ENCODE data around the gene FOXN1.

FOXN1 gene

DNA sequence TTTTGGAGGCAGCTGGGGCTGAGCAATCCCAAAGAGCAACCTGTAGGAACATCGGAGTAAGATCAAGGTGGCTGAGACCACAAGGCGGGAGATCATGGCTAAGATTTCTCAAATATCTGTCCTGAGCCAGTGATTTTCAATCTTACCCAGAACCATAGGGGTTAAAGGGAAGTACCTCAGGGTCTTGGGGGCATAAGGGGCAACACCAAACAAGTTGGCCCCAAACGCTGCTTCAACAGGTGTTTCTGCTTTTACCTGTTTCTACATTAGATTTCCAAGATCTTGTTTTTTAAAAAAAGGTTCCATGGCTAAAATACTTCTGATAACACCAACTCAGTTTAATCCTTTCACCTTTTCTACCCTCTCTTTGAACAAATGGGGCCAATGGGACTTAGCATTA lies 48.9 kb downstream of the FOXN1 start:
- H3K27me3 ChIP-seq (ENCODE audit: insufficient read depth, low read length), result no peaks in the 10 kb centered on the region
- no peak overlapping the region for H2BK5ac ChIP-seq (ENCODE audit: low read depth, low read length, poor library complexity)
- no peak overlapping the region for H3K4me2 ChIP-seq (ENCODE audit: low read length)
- H3K9me3 ChIP-seq (ENCODE audit: insufficient read depth, low read depth, low read length), result no peaks in the 10 kb centered on the region
- no peak overlapping the region for H3K23ac ChIP-seq (ENCODE audit: low read length)
- DNase-seq, result no peak
- H4K91ac ChIP-seq (ENCODE audit: low read depth, low read length), result no peak overlapping the region
- H3K14ac ChIP-seq (ENCODE audit: low read length), result no peak overlapping the region
- no peak overlapping the region for H4K12ac ChIP-seq (ENCODE audit: low read depth, low read length)
- no peak overlapping the region for H3K18ac ChIP-seq (ENCODE audit: low read length)
- peaks cover 5% of the 10 kb centered on the region for H3K79me1 ChIP-seq (ENCODE audit: low read length)
- no peak overlapping the region for H3K27ac ChIP-seq (ENCODE audit: low read depth, low read length)
- H3K4ac ChIP-seq (ENCODE audit: low read depth, low read length), result no peak overlapping the region
- no CpG with 5 or more reads among the region's 3 CpGs for WGBS (ENCODE audit: extremely low coverage, insufficient coverage, insufficient read length)
- no peak overlapping the region for H2BK120ac ChIP-seq (ENCODE audit: insufficient read depth, low read length, poor library complexity)
- peaks cover 5% of the 10 kb centered on the region for H3K79me2 ChIP-seq (ENCODE audit: control insufficient read depth, insufficient read depth, low read length, poor library complexity)
- H3K36me3 ChIP-seq (ENCODE audit: control insufficient read depth in 1 of 2, insufficient read depth in 2 of 2, low read length in 2 of 2), result peaks cover 31 to 47% of the 10 kb centered on the region in 2 experiments
- no peak overlapping the region for H4K8ac ChIP-seq (ENCODE audit: low read depth, low read length)
- H2AK5ac ChIP-seq (ENCODE audit: low read length), result no peak overlapping the region
- H2AFZ ChIP-seq (ENCODE audit: insufficient read depth, low read length, poor library complexity), result no peak overlapping the region
- no peak overlapping the region for H2BK12ac ChIP-seq (ENCODE audit: low read length)
- no peak overlapping the region for H3K4me3 ChIP-seq (ENCODE audit: low read depth, low read length)
- no peak overlapping the region for H3K9ac ChIP-seq (ENCODE audit: low read length)
- peaks cover 8 to 9% of the 10 kb centered on the region in 2 experiments for H3K4me1 ChIP-seq (ENCODE audit: control insufficient read depth in 1 of 2, insufficient read depth in 2 of 2, low read length in 2 of 2)

DNA sequence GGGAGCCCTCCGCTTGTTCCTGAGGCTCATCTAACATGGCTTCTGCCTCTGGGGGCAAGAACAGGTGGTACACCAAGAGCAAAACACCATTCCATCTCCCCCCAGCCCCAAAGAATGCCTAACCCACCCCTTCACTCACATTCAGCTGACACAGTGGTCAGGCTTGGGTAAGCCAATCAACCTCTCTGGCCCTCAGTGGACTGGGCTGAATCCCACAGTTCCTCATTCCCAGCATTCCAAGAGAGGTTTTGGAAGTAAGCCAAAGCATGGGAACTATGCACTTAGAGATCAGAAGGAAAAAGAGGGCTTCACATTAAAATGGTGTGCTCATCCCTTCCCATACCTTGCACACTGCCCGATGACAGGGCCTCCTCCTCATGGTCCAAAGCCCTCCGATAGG lies 57.3 kb downstream of the FOXN1 start:
- Histone ChIP-seq H3K18ac (ENCODE audit: low read length) (no peak overlapping the region), H3K79me2 (ENCODE audit: control insufficient read depth, insufficient read depth, low read length, poor library complexity) (no peaks in the 10 kb centered on the region), H2BK5ac (ENCODE audit: low read depth, low read length, poor library complexity) (no peak overlapping the region), H3K79me1 (ENCODE audit: low read length) (peaks cover 2% of the 10 kb centered on the region), H4K8ac (ENCODE audit: low read depth, low read length) (peak overlapping the region; percentile 26), H2BK12ac (ENCODE audit: low read length) (no peak overlapping the region), H2AFZ (ENCODE audit: insufficient read depth, low read length, poor library complexity) (no peak overlapping the region), H3K23ac (ENCODE audit: low read length) (no peak overlapping the region), H3K4me3 (ENCODE audit: low read depth, low read length) (no peak overlapping the region), H3K27ac (ENCODE audit: low read depth, low read length) (peak overlapping the region; percentile 3), H2AK5ac (ENCODE audit: low read length) (no peak overlapping the region), H3K14ac (ENCODE audit: low read length) (no peak overlapping the region), H3K9ac (ENCODE audit: low read length) (no peak overlapping the region), H2BK120ac (ENCODE audit: insufficient read depth, low read length, poor library complexity) (no peak overlapping the region), H3K9me3 (ENCODE audit: insufficient read depth, low read depth, low read length) (no peaks in the 10 kb centered on the region), H3K36me3 (ENCODE audit: control insufficient read depth in 1 of 2, insufficient read depth in 2 of 2, low read length in 2 of 2) (peaks cover 17% of the 10 kb centered on the region in 2 experiments), H4K12ac (ENCODE audit: low read depth, low read length) (no peak overlapping the region), H3K4me2 (ENCODE audit: low read length) (no peak overlapping the region), H4K91ac (ENCODE audit: low read depth, low read length) (peak overlapping the region; percentile 19), H3K4me1 (ENCODE audit: control insufficient read depth in 1 of 2, insufficient read depth in 2 of 2, low read length in 2 of 2) (peaks cover 7 to 9% of the 10 kb centered on the region in 2 experiments), H3K27me3 (ENCODE audit: insufficient read depth, low read length) (no peaks in the 10 kb centered on the region), H3K4ac (ENCODE audit: low read depth, low read length) (peak overlapping the region; percentile 19)
- WGBS (ENCODE audit: extremely low coverage, insufficient coverage, insufficient read length), result no CpG with 5 or more reads among the region's 3 CpGs
- DNase-seq, result peak in 1 of 2 donors; percentile 79

DNA sequence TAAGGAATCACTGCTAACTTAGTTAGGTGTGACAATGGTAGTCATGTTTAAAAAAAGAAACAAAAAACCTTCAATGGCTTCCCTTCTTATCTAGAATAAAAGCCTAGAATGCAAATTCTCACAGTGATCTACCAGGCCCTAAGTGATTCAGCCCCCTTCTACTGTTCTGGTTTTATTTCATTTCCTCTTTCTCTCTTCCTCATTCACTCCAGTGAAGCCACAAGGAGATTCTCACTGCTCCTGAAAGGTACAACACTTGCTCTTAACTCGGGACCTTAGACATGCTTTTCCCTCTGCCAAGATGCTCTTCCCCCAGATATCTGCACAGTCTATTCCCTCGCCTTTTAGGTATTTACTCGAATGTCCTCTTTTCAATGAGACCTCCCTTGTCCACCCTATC lies 61.5 kb downstream of the FOXN1 start:
- no peak overlapping the region for H2BK120ac ChIP-seq (ENCODE audit: insufficient read depth, low read length, poor library complexity)
- no peak overlapping the region for H3K4me2 ChIP-seq (ENCODE audit: low read length)
- no peak overlapping the region for H3K18ac ChIP-seq (ENCODE audit: low read length)
- H2BK12ac ChIP-seq (ENCODE audit: low read length), result no peak overlapping the region
- peaks cover 3% of the 10 kb centered on the region in 2 experiments for H3K36me3 ChIP-seq (ENCODE audit: control insufficient read depth in 1 of 2, insufficient read depth in 2 of 2, low read length in 2 of 2)
- H2AK5ac ChIP-seq (ENCODE audit: low read length), result no peak overlapping the region
- H3K4ac ChIP-seq (ENCODE audit: low read depth, low read length), result no peak overlapping the region
- no peak overlapping the region for H3K9ac ChIP-seq (ENCODE audit: low read length)
- no peak for DNase-seq
- H3K9me3 ChIP-seq (ENCODE audit: insufficient read depth, low read depth, low read length), result no peaks in the 10 kb centered on the region
- H4K8ac ChIP-seq (ENCODE audit: low read depth, low read length), result no peak overlapping the region
- H3K14ac ChIP-seq (ENCODE audit: low read length), result no peak overlapping the region
- WGBS (ENCODE audit: extremely low coverage, insufficient coverage, insufficient read length), result no CpG with 5 or more reads among the region's 3 CpGs
- H4K91ac ChIP-seq (ENCODE audit: low read depth, low read length), result no peak overlapping the region
- peaks cover 10 to 16% of the 10 kb centered on the region in 2 experiments for H3K4me1 ChIP-seq (ENCODE audit: control insufficient read depth in 1 of 2, insufficient read depth in 2 of 2, low read length in 2 of 2)
- H2BK5ac ChIP-seq (ENCODE audit: low read depth, low read length, poor library complexity), result no peak overlapping the region
- H4K12ac ChIP-seq (ENCODE audit: low read depth, low read length), result no peak overlapping the region
- no peaks in the 10 kb centered on the region for H3K27me3 ChIP-seq (ENCODE audit: insufficient read depth, low read length)
- no peak overlapping the region for H2AFZ ChIP-seq (ENCODE audit: insufficient read depth, low read length, poor library complexity)
- no peak overlapping the region for H3K4me3 ChIP-seq (ENCODE audit: low read depth, low read length)
- H3K79me1 ChIP-seq (ENCODE audit: low read length), result peaks cover 10% of the 10 kb centered on the region
- H3K27ac ChIP-seq (ENCODE audit: low read depth, low read length), result no peak overlapping the region
- no peak overlapping the region for H3K23ac ChIP-seq (ENCODE audit: low read length)
- peaks cover 6% of the 10 kb centered on the region for H3K79me2 ChIP-seq (ENCODE audit: control insufficient read depth, insufficient read depth, low read length, poor library complexity)

DNA sequence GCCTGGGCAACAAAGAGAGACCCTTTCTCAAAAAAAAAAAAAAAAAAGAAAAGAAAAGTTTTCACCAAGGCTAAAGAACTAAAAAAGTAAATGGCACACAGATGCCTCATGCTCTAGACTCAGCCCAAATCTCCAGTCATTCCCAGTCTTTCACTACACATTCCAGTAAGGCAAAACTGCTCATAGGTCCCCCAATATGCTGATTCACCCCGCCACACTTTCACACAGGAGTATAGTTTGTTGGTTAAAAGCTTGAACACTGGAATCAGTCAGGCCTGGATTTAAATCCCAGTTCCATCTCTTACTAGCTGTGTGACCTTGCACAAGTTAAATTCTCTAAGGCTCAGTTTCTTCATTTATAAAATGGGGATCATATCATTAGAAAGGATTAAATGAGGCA lies 63.3 kb downstream of the FOXN1 start:
- H3K18ac ChIP-seq (ENCODE audit: low read length), result no peak overlapping the region
- peaks cover 6% of the 10 kb centered on the region for H3K79me2 ChIP-seq (ENCODE audit: control insufficient read depth, insufficient read depth, low read length, poor library complexity)
- no CpG with 5 or more reads among the region's 1 CpG for WGBS (ENCODE audit: extremely low coverage, insufficient coverage, insufficient read length)
- no peak overlapping the region for H2AFZ ChIP-seq (ENCODE audit: insufficient read depth, low read length, poor library complexity)
- no peak overlapping the region for H3K9ac ChIP-seq (ENCODE audit: low read length)
- H2BK12ac ChIP-seq (ENCODE audit: low read length), result no peak overlapping the region
- no peak overlapping the region for H2AK5ac ChIP-seq (ENCODE audit: low read length)
- no peak overlapping the region for H4K8ac ChIP-seq (ENCODE audit: low read depth, low read length)
- peaks cover 2 to 7% of the 10 kb centered on the region in 2 experiments for H3K4me1 ChIP-seq (ENCODE audit: control insufficient read depth in 1 of 2, insufficient read depth in 2 of 2, low read length in 2 of 2)
- H3K4ac ChIP-seq (ENCODE audit: low read depth, low read length), result no peak overlapping the region
- H4K12ac ChIP-seq (ENCODE audit: low read depth, low read length), result no peak overlapping the region
- H3K4me2 ChIP-seq (ENCODE audit: low read length), result no peak overlapping the region
- peaks cover 8% of the 10 kb centered on the region for H3K79me1 ChIP-seq (ENCODE audit: low read length)
- no peak overlapping the region for H2BK120ac ChIP-seq (ENCODE audit: insufficient read depth, low read length, poor library complexity)
- no peak overlapping the region for H2BK5ac ChIP-seq (ENCODE audit: low read depth, low read length, poor library complexity)
- no peak overlapping the region for H3K4me3 ChIP-seq (ENCODE audit: low read depth, low read length)
- no peak overlapping the region for H3K23ac ChIP-seq (ENCODE audit: low read length)
- H3K27ac ChIP-seq (ENCODE audit: low read depth, low read length), result no peak overlapping the region
- peaks cover 0 to under 1% of the 10 kb centered on the region in 2 experiments for H3K36me3 ChIP-seq (ENCODE audit: control insufficient read depth in 1 of 2, insufficient read depth in 2 of 2, low read length in 2 of 2)
- no peak for DNase-seq
- H3K14ac ChIP-seq (ENCODE audit: low read length), result no peak overlapping the region
- H4K91ac ChIP-seq (ENCODE audit: low read depth, low read length), result no peak overlapping the region
- no peaks in the 10 kb centered on the region for H3K9me3 ChIP-seq (ENCODE audit: insufficient read depth, low read depth, low read length)
- no peaks in the 10 kb centered on the region for H3K27me3 ChIP-seq (ENCODE audit: insufficient read depth, low read length)

Data from trophoblast cell (in vitro differentiated cells and primary cell).